SH-SY5Y (cell line): ENCODE measurements around the gene ZNRF3.

Experiments
- GATA2 ChIP-seq: IDR thresholded peaks from 2 replicates; pipeline ENCODE4 v1.6.1; 2011; ENCODE audit warnings: mild to moderate bottlenecking, low read depth, low read length
- GATA3 ChIP-seq: IDR thresholded peaks from 2 replicates; pipeline ENCODE4 v1.6.1; 2011; ENCODE audit warnings: low read depth, mild to moderate bottlenecking, low read length, moderate library complexity

- TF ChIP-seq GATA2 (no peak), GATA3 (no peak)
These were observed 19.7 kb downstream of the ZNRF3 start for GRCh38 chr22:28903080-28903479.
